Adipocyte (in vitro differentiated cells): Measurements from ENCODE around the gene EQTN.

ENCODE experiments used
- DNase-seq: peaks from one replicate; pipeline ENCODE4 v3.0.0-alpha.2; 2015; ENCODE audit warnings: low read depth
- H3K27me3 ChIP-seq: replicated peaks from 2 replicates; pipeline ENCODE4 v1.7.0; 2013; ENCODE audit warnings: mild to moderate bottlenecking, low read length, moderate library complexity; ENCODE audit not compliant: control insufficient read depth, insufficient read depth
- H3K36me3 ChIP-seq: 2 replicates; pipeline ENCODE4 v1.7.0; 2013; ENCODE audit warnings: low read length, mild to moderate bottlenecking, moderate library complexity; ENCODE audit not compliant: control insufficient read depth, insufficient read depth, severe bottlenecking
- H3K4me1 ChIP-seq: 2 replicates; pipeline ENCODE4 v1.7.0; 2013; ENCODE audit warnings: mild to moderate bottlenecking, low read length, moderate library complexity; ENCODE audit not compliant: control insufficient read depth, insufficient read depth
- H3K4me3 ChIP-seq: 2 replicates; pipeline ENCODE4 v1.7.0; 2013; ENCODE audit warnings: mild to moderate bottlenecking, low read length, moderate library complexity
- H3K9ac ChIP-seq: 2 replicates; pipeline ENCODE4 v1.7.0; 2013; ENCODE audit warnings: mild to moderate bottlenecking, low read length, moderate library complexity
- H3K9me3 ChIP-seq: 2 replicates; pipeline ENCODE4 v1.7.0; 2013; ENCODE audit warnings: mild to moderate bottlenecking, low read length, moderate library complexity; ENCODE audit not compliant: control insufficient read depth

Gene EQTN

GRCh38 chr9:27292659-27293405 lies 4.1 kb downstream of the EQTN start:
- Histone ChIP-seq H3K4me1 (peaks cover 19% of the 10 kb centered on the region), H3K9me3 (no peaks in the 10 kb centered on the region), H3K27me3 (no peaks in the 10 kb centered on the region), H3K36me3 (no peaks in the 10 kb centered on the region), H3K4me3 (peak overlapping the region; percentile 31), H3K9ac (no peak overlapping the region)
- peak; percentile 84 for DNase-seq

GRCh38 chr9:27291292-27291691 lies 5.7 kb downstream of the EQTN start:
- DNase-seq, result no peak
- no peak overlapping the region for H3K4me3 ChIP-seq
- H3K9ac ChIP-seq, result no peak overlapping the region
- no peaks in the 10 kb centered on the region for H3K36me3 ChIP-seq
- no peaks in the 10 kb centered on the region for H3K27me3 ChIP-seq
- peaks cover 19% of the 10 kb centered on the region for H3K4me1 ChIP-seq
- no peaks in the 10 kb centered on the region for H3K9me3 ChIP-seq

- no peak overlapping the region for H3K4me3 ChIP-seq
- peaks cover 38% of the 10 kb centered on the region for H3K4me1 ChIP-seq
- H3K9me3 ChIP-seq, result no peaks in the 10 kb centered on the region
- no peak for DNase-seq
- H3K36me3 ChIP-seq, result no peaks in the 10 kb centered on the region
- no peak overlapping the region for H3K9ac ChIP-seq
- no peaks in the 10 kb centered on the region for H3K27me3 ChIP-seq
Measured at GRCh38 chr9:27282269-27282668, 14.7 kb downstream of the EQTN start.

GRCh38 chr9:27280860-27281259 lies 16.1 kb downstream of the EQTN start:
- H3K27me3 ChIP-seq, result no peaks in the 10 kb centered on the region
- peak overlapping the region; percentile 9 for H3K4me3 ChIP-seq
- peaks cover 40% of the 10 kb centered on the region for H3K4me1 ChIP-seq
- H3K9me3 ChIP-seq, result no peaks in the 10 kb centered on the region
- H3K36me3 ChIP-seq, result no peaks in the 10 kb centered on the region
- no peak overlapping the region for H3K9ac ChIP-seq
- DNase-seq, result no peak

- no peaks in the 10 kb centered on the region for H3K27me3 ChIP-seq
- no peaks in the 10 kb centered on the region for H3K9me3 ChIP-seq
- DNase-seq, result no peak
- H3K36me3 ChIP-seq, result no peaks in the 10 kb centered on the region
- no peak overlapping the region for H3K4me3 ChIP-seq
- peaks cover 40% of the 10 kb centered on the region for H3K4me1 ChIP-seq
- no peak overlapping the region for H3K9ac ChIP-seq
Measured at GRCh38 chr9:27280249-27280648, 16.7 kb downstream of the EQTN start.

- Histone ChIP-seq H3K9me3 (no peaks in the 10 kb centered on the region), H3K27me3 (no peaks in the 10 kb centered on the region), H3K4me3 (no peak overlapping the region), H3K9ac (no peak overlapping the region), H3K36me3 (no peaks in the 10 kb centered on the region), H3K4me1 (peaks cover 40% of the 10 kb centered on the region)
- no peak for DNase-seq
Measured at GRCh38 chr9:27279611-27280010, 17.3 kb downstream of the EQTN start.

- peaks cover 40% of the 10 kb centered on the region for H3K4me1 ChIP-seq
- H3K9ac ChIP-seq, result peak overlapping the region; percentile 16
- H3K27me3 ChIP-seq, result no peaks in the 10 kb centered on the region
- DNase-seq, result peak; percentile 12
- H3K4me3 ChIP-seq, result peak overlapping the region; percentile 36
- no peaks in the 10 kb centered on the region for H3K9me3 ChIP-seq
- H3K36me3 ChIP-seq, result no peaks in the 10 kb centered on the region
Measured at GRCh38 chr9:27278374-27278773, 18.6 kb downstream of the EQTN start.

GRCh38 chr9:27276193-27277030 lies 20.5 kb downstream of the EQTN start:
- DNase-seq, result peak; percentile 89
- H3K9ac ChIP-seq, result peak overlapping the region; percentile 48
- peak overlapping the region; percentile 73 for H3K4me3 ChIP-seq

GRCh38 chr9:27273186-27273585 lies 23.8 kb downstream of the EQTN start:
- H3K9me3 ChIP-seq, result no peaks in the 10 kb centered on the region
- no peak for DNase-seq
- no peaks in the 10 kb centered on the region for H3K27me3 ChIP-seq

More at GRCh38 chr9:27276193-27277030, 20.5 kb downstream of the EQTN start:
- Histone ChIP-seq H3K36me3 (no peaks in the 10 kb centered on the region), H3K9me3 (no peaks in the 10 kb centered on the region), H3K27me3 (no peaks in the 10 kb centered on the region), H3K4me1 (peaks cover 40% of the 10 kb centered on the region)

GRCh38 chr9:27272103-27272502 lies 24.8 kb downstream of the EQTN start:
- no peak for DNase-seq
- Histone ChIP-seq H3K4me3 (no peak overlapping the region), H3K9me3 (no peaks in the 10 kb centered on the region), H3K36me3 (no peaks in the 10 kb centered on the region), H3K9ac (no peak overlapping the region), H3K27me3 (no peaks in the 10 kb centered on the region), H3K4me1 (peaks cover 3% of the 10 kb centered on the region)

More at GRCh38 chr9:27273186-27273585, 23.8 kb downstream of the EQTN start:
- Histone ChIP-seq H3K9ac (no peak overlapping the region), H3K4me3 (no peak overlapping the region), H3K4me1 (peaks cover 10% of the 10 kb centered on the region), H3K36me3 (no peaks in the 10 kb centered on the region)

- H3K9ac ChIP-seq, result no peak overlapping the region
- no peaks in the 10 kb centered on the region for H3K36me3 ChIP-seq
- H3K9me3 ChIP-seq, result no peaks in the 10 kb centered on the region
- no peaks in the 10 kb centered on the region for H3K4me1 ChIP-seq
- no peak for DNase-seq
- H3K27me3 ChIP-seq, result peaks cover 21% of the 10 kb centered on the region
- no peak overlapping the region for H3K4me3 ChIP-seq
Measured at GRCh38 chr9:27261517-27262211, 35.3 kb downstream of the EQTN start.
